Activated CD4-positive, alpha-beta T cell treated with anti-CD3 and anti-CD28 coated beads for 24 hours (primary cell): ENCODE results near the gene ZBTB14.

ENCODE experiments used
- DNase-seq, 2 donors: peaks; one replicate each; pipeline ENCODE4 v3.0.0-alpha.2; 2020; ENCODE audit warnings: low read depth in 2 of 2

ZBTB14 gene

GRCh38 chr18:5295231-5295920 lies at the start of gene ZBTB14:
Gene ZBTB14 (minus strand): TSS chr18:5295726. CDS start chr18:5293246, 2,480 bp downstream.
- peak; percentile 25 to 47 for DNase-seq

GRCh38 chr18:5339202-5339834 lies 43.8 kb upstream of the ZBTB14 start:
- no peak for DNase-seq

GRCh38 chr18:5334456-5335075 lies 39.0 kb upstream of the ZBTB14 start:
- DNase-seq = no peak

- no peak for DNase-seq
These were observed 22.7 kb upstream of the ZBTB14 start for GRCh38 chr18:5318061-5318700.

- DNase-seq = no peak
These were observed 21.7 kb upstream of the ZBTB14 start for GRCh38 chr18:5317186-5317585.

- DNase-seq = no peak
These were observed 20.3 kb upstream of the ZBTB14 start for GRCh38 chr18:5315838-5316237.

GRCh38 chr18:5311301-5311989 lies 15.9 kb upstream of the ZBTB14 start:
- DNase-seq = no peak

GRCh38 chr18:5309888-5310470 lies 14.5 kb upstream of the ZBTB14 start:
- DNase-seq = no peak

- DNase-seq = no peak
These were observed 10.3 kb upstream of the ZBTB14 start for GRCh38 chr18:5305835-5306234.

- DNase-seq = no peak
These were observed 8.7 kb upstream of the ZBTB14 start for GRCh38 chr18:5304232-5304631.

- DNase-seq = no peak
These were observed 8.1 kb upstream of the ZBTB14 start for GRCh38 chr18:5303636-5304035.

- DNase-seq = no peak
These were observed 7.1 kb upstream of the ZBTB14 start for GRCh38 chr18:5302606-5303005.

- DNase-seq = no peak
These were observed 5.0 kb upstream of the ZBTB14 start for GRCh38 chr18:5300476-5301010.

GRCh38 chr18:5298156-5298852 lies 2.8 kb upstream of the ZBTB14 start:
- DNase-seq = no peak

- DNase-seq = no peak
These were observed 2.1 kb upstream of the ZBTB14 start for GRCh38 chr18:5297597-5297996.

- peak; percentile 27 to 52 for DNase-seq
These were observed 1.3 kb upstream of the ZBTB14 start for GRCh38 chr18:5296706-5297320.

GRCh38 chr18:5295981-5296705 lies 617 bp upstream of the ZBTB14 start:
- peak; percentile 88 to 93 for DNase-seq

- DNase-seq = peak; percentile 36 to 50
These were observed 882 bp downstream of the ZBTB14 start for GRCh38 chr18:5294457-5295230.

- no peak for DNase-seq
These were observed 1.4 kb downstream of the ZBTB14 start for GRCh38 chr18:5294113-5294456.
